Astrocyte of the spinal cord (primary cell): Measurements from ENCODE around the gene RAB38.

Source experiments
- DNase-seq: peaks from one replicate; pipeline ENCODE4 v3.0.0; 2011; ENCODE audit warnings: low read depth, low spot score
- H3K4me3 ChIP-seq: 2 replicates; pipeline ENCODE4 v1.5.1; 2011; ENCODE audit warnings: low read depth, mild to moderate bottlenecking, low read length, moderate library complexity
- CTCF ChIP-seq: IDR thresholded peaks from 2 replicates; pipeline ENCODE4 v1.5.1; 2012; ENCODE audit warnings: low read depth, mild to moderate bottlenecking, low read length, inconsistent platforms
- in situ Hi-C: cut with HindIII; loops from 2 replicates; pipeline ENCODE4 v1.10.0; 2017; ENCODE audit warnings: low sequenced_read_pairs

RAB38 gene

DNA sequence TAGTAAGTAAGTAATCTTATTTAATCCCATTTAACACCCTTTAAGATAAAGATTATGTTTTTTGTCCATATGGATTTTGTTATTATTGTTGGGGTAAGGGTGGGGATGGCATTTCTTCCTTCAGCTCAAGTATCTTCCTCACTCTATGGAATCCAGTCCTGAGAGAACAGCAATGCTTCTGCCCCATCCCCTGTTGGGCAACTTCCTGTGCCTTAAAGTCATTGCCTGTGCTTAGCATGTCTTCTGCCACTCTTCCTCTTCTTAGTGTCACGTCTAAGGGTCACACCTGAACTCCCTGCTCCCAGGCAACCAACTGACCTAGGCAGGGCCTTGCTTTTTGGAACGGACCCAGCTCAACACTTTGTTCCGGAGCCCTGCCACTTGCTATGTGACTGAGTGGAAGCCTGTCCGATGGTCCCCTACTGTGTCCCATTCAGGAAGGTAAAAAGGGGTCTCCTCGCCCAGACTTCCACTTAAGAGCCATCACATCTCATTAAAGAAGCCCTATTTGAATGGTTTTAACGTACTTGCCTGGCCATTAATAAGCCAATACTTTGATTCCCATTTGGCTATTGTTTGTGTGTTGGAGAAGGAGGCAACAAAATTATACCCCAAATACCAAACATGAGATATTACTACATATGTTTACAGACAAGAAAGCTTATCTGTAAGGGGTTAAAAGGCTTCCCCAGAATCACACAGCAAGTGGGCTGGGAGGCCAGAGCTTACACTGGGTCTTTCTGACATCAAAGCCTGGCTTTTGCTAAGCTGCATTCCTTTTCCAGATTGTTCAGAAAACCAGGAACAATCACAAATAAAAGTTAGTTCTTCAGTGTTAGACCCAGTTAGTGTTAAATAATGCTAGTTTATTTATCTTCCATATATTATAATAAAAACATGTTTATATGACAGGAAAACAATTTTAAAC lies 59.2 kb downstream of the RAB38 start:
- DNase-seq = no peak
- in situ Hi-C loops = no loop called here
- H3K4me3 ChIP-seq = no peak overlapping the region
- no peak for TF ChIP-seq CTCF

- no peak for TF ChIP-seq CTCF
- H3K4me3 ChIP-seq = no peak overlapping the region
- in situ Hi-C loops = no loop called here
- no peak for DNase-seq
These were observed 60.7 kb downstream of the RAB38 start for GRCh38 chr11:88114486-88115045.

DNA sequence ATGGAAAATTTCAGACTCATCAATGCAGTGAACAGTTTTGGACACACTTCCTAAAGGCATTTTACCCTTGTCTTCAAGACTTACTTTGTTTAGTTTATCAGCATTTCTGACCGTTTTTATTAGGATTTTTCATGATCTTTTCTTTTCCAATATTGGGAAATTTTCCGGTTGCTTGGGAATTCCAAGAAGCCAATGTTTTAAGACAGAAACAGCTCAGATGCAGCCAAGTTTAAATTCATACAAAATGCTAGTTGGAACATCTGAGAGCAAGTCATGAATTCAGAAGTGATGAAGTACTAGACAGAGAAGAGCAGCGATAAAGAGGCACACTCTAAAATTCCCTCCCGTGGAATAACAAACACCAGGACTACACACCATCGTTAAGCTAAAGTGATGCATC lies 68.6 kb downstream of the RAB38 start:
- H3K4me3 ChIP-seq = no peak overlapping the region
- no peak for TF ChIP-seq CTCF
- DNase-seq = no peak
- in situ Hi-C loops = no loop called here

DNA sequence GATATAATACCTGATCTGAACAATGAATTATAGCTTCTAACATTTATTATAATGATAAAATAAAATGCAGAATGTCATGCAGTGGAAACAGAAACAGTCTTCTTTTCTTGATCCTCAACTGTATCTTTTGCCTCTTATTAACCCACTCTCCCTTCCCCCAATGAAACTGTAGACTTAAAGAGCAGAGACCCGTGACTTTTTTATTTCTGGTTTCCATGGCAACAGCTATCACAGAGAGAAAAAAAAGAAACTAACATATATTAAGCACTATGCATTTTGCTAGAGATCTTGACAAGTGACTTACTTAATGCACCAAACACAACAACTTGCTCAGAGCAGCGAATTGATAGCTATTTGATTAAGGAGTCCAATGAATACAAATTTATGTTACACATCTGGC lies 69.3 kb downstream of the RAB38 start:
- in situ Hi-C loops = no loop called here
- no peak for TF ChIP-seq CTCF
- H3K4me3 ChIP-seq = no peak overlapping the region
- no peak for DNase-seq

GRCh38 chr11:88105526-88105925 lies 69.7 kb downstream of the RAB38 start:
- TF ChIP-seq CTCF = no peak
- in situ Hi-C loops = no loop called here
- no peak overlapping the region for H3K4me3 ChIP-seq
- no peak for DNase-seq

- TF ChIP-seq CTCF = no peak
- in situ Hi-C loops = no loop called here
- H3K4me3 ChIP-seq = no peak overlapping the region
- DNase-seq = no peak
These were observed 70.8 kb downstream of the RAB38 start for GRCh38 chr11:88104408-88104807.
